Gastrocnemius medialis (tissue), 4 donors: ENCODE results near the gene MTMR8. TPM values are rescaled to one million over a fixed set of nuclear protein-coding genes. Genes with fewer than 3 reads are reported as not detected.
"Not testable (repeated sequence)": the region's sequence is repeated elsewhere in the genome, so short reads cannot be mapped to it uniquely, and the experiment has no call there.

Source experiments
- ATAC-seq, 2 donors: fragments of 150-250 bp; one replicate each; pipeline ENCODE4 v1.9.1; 2016
- DNase-seq, 2 donors: peaks; one replicate each; pipeline ENCODE4 v3.0.0-alpha.2; 2019
- H3K27ac ChIP-seq, 4 donors: fragments of 200-600 bp; sonication (generic); 1 replicate in 1 of 4; 2 replicates in 3 of 4; pipeline ENCODE4 v1.5.1; 2016 to 2018; ENCODE audit warnings: mild to moderate bottlenecking in 2 of 4, moderate library complexity in 1 of 4
- H3K27me3 ChIP-seq, 3 donors: fragments of 200-600 bp; sonication (generic) in 2 of 3; 1 replicate in 1 of 3; 2 replicates in 2 of 3; pipeline versions ENCODE4 v1.5.1 to v1.6.0; 2016 to 2019; ENCODE audit warnings: mild to moderate bottlenecking in 1 of 3, moderate library complexity in 1 of 3
- H3K36me3 ChIP-seq, 2 donors: fragments of 200-600 bp; sonication (generic) in 1 of 2; one replicate each; pipeline ENCODE4 v1.5.1; 2017 to 2018
- H3K4me1 ChIP-seq, 2 donors: fragments of 200-600 bp; sonication (generic) in 1 of 2; one replicate each; pipeline ENCODE4 v1.5.1; 2016 to 2017; ENCODE audit warnings: mild to moderate bottlenecking in 2 of 2
- H3K4me3 ChIP-seq, 4 donors: fragments of 200-600 bp; sonication (generic) in 3 of 4; 1 replicate in 1 of 4; 2 replicates in 3 of 4; pipeline ENCODE4 v1.5.1; 2016 to 2019; ENCODE audit warnings: mild to moderate bottlenecking in 2 of 4
- H3K9me3 ChIP-seq, 3 donors: fragments of 200-600 bp; sonication (generic) in 2 of 3; 1 replicate in 1 of 3; 2 replicates in 2 of 3; pipeline ENCODE4 v1.5.1; 2016 to 2019
- POLR2A ChIP-seq, 2 donors: fragments of 450-650 bp; IDR thresholded peaks; one replicate each; pipeline ENCODE4 v1.6.1; 2017; ENCODE audit warnings: antibody characterized with exemption in 2 of 2, mild to moderate bottlenecking in 2 of 2, moderate library complexity in 2 of 2
- in situ Hi-C, 4 donors: fragments of 200-750 bp; cut with MboI; loops; one replicate each; pipeline versions ENCODE4 v1.15.0 to v1.8.0; 2017; ENCODE audit warnings: low sequenced_read_pairs in 4 of 4
- intact Hi-C: fragments of 100-400 bp; cut with DNase I; formaldehyde crosslinking; loops from one replicate; pipeline ENCODE4 v1.15.1; 2023; ENCODE audit warnings: low total_unique reads
- total RNA-seq, 4 donors: library from RNA; depleted of rRNA; stranded (reverse); fragments of >200 nt; gene quantifications; one replicate each; pipeline versions ENCODE4 v1.1.0 to v1.2.3, GENCODE V29; 2016
- TF ChIP-seq, protein P1 (sequence below), 5 experiments: fragments of 450-650 bp in 3 of 5; fragments of 200-600 bp in 2 of 5; sonication (generic) in 2 of 5; IDR thresholded peaks in 4 of 5; conservative IDR thresholded peaks in 1 of 5; 1 replicate in 4 of 5; 2 replicates in 1 of 5; pipeline ENCODE4 v1.5.1; 2016 to 2019; ENCODE audit warnings: antibody characterized with exemption in 5 of 5, mild to moderate bottlenecking in 3 of 5, moderate library complexity in 3 of 5

MTMR8 gene
- total RNA-seq, 4 donors from 2014 or later = 0.46 to 1.1 (median 0.92) TPM

DNA sequence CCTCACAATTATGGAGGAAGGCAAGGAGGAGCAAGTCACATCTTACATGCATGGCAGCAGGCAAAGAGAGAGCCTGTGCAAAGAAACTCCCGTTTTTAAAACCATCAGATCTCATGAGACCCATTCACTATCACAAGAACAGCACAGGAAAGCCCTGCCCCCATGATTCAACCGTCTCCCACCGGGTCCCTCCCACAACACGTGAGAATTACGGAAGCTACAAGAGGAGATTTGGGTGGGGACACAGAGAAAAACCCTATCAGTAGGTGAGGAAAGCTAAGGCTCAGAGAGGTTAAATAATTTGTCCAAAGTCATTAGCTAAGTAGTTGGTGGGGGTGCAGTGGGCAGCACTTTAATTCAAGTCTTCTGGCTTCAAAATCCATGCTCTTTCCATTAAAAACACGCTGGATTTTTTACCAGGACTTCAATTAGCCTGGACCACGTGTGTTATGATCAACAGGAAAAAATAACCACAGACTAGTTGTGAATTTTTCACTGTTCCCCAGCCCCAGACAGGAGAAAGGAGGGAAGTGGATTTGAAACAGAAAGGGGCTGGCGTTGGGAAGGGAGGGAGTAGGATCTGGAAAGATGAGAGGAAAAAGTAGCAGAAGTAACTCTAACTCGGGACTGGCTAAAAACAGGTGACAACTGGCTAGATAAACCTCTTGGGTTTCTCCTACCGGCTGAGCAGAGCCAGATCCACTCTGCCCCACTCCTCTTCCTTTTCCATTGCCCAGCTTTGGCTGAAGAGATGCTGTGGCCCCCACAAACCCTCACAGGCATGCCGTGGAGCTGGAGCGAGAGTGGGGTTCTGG is 986 bp downstream of the MTMR8 start:
- ATAC-seq (peak in 1 of 2 donors; percentile 18), DNase-seq (no peak)
- no peaks in the 10 kb centered on the region for H3K4me1 ChIP-seq
- H3K4me3 ChIP-seq = peak overlapping the region; percentile 48 to 62 (median 58)
- in situ Hi-C loops (no loop called here), intact Hi-C loops (loop anchor here (10.0 kb wide), 1 partner anchor 189 kb away; the partner anchor contains the start of gene AMER1)
- TF ChIP-seq, protein P1, sequence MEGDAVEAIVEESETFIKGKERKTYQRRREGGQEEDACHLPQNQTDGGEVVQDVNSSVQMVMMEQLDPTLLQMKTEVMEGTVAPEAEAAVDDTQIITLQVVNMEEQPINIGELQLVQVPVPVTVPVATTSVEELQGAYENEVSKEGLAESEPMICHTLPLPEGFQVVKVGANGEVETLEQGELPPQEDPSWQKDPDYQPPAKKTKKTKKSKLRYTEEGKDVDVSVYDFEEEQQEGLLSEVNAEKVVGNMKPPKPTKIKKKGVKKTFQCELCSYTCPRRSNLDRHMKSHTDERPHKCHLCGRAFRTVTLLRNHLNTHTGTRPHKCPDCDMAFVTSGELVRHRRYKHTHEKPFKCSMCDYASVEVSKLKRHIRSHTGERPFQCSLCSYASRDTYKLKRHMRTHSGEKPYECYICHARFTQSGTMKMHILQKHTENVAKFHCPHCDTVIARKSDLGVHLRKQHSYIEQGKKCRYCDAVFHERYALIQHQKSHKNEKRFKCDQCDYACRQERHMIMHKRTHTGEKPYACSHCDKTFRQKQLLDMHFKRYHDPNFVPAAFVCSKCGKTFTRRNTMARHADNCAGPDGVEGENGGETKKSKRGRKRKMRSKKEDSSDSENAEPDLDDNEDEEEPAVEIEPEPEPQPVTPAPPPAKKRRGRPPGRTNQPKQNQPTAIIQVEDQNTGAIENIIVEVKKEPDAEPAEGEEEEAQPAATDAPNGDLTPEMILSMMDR (IDR thresholded peaks at IDR 0.05 in 4 of 5, conservative IDR thresholded peaks at IDR 0.05 in 1 of 5) = no peak
- TF ChIP-seq POLR2A (IDR thresholded peaks at IDR 0.05) = no peak
- H3K36me3 ChIP-seq = no peaks in the 10 kb centered on the region
- H3K9me3 ChIP-seq = no peaks in the 10 kb centered on the region
- H3K27ac ChIP-seq = peak overlapping the region in 3 of 4 donors; percentile 5 to 33 (median 20)
- H3K27me3 ChIP-seq = no peaks in the 10 kb centered on the region

DNA sequence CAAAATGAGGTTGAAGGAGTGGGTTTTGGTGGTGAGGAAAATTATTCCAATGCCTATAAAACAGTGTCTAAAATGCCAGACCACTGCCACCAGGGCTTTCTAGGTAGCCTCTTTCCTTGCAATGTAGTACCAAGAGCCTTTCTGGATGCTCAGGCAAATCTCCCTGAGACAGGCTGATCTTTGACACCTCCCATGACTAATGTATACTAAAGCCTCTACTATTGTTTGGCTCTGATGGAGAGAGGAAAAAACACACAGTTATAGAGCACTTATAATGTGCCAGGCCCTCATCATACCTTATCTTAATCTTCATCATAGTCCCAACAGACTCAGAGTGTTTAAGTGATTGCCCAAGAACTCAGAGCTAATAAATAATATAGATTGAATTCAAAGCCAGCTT is 5.8 kb downstream of the MTMR8 start:
- in situ Hi-C loops (no loop called here), intact Hi-C loops (no loop called here)
- H3K9me3 ChIP-seq = no peaks in the 10 kb centered on the region
- DNase-seq (no peak), ATAC-seq (no peak)
- H3K4me1 ChIP-seq = no peaks in the 10 kb centered on the region
- TF ChIP-seq POLR2A (IDR thresholded peaks at IDR 0.05) = no peak
- no peak overlapping the region for H3K4me3 ChIP-seq
- H3K36me3 ChIP-seq = no peaks in the 10 kb centered on the region
- H3K27me3 ChIP-seq = no peaks in the 10 kb centered on the region
- no peak overlapping the region for H3K27ac ChIP-seq

DNA sequence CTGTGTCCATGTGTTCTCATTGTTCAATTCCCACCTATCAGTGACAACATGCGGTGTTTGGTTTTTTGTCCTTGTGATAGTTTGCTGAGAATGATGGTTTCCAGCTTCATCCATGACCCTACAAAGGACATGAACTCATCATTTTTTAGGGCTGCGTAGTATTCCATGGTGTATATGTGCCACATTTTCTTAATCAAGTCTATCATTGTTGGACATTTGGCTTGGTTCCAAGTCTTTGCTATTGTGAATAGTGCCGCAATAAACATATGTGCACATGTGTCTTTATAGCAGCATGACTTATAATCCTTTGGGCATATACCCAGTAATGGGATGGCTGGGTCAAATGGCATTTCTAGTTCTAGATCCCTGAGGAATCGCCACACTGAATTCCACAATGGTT is 14.5 kb downstream of the MTMR8 start:
- intact Hi-C loops, H3K4me1 ChIP-seq, ATAC-seq, H3K9me3 ChIP-seq, in situ Hi-C loops, DNase-seq, H3K27ac ChIP-seq, H3K4me3 ChIP-seq, H3K36me3 ChIP-seq, H3K27me3 ChIP-seq: not testable (repeated sequence)

DNA sequence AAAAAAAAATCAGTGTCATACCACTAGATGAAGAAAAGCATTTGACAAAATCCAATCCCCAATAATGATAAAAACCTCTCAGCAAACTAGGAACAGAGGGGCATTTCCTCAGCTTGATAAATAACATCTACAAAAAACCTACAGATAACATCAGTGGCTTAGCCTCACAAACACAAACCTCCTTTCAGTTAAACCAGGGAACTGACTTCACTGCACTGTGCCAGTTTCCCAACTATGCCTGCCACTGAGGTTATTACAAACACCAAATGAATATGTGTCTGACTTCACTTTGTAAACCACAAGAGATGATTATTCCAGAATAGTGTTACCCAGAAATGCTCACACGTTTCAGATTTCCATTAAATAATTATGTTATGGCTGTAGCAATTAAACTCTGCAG is 15.3 kb downstream of the MTMR8 start:
- DNase-seq (no peak), ATAC-seq (no peak)
- Histone ChIP-seq H3K27ac (no peak overlapping the region), H3K27me3 (no peaks in the 10 kb centered on the region), H3K36me3 (no peaks in the 10 kb centered on the region), H3K9me3 (no peaks in the 10 kb centered on the region), H3K4me3 (no peak overlapping the region), H3K4me1 (no peaks in the 10 kb centered on the region)
- in situ Hi-C loops (no loop called here), intact Hi-C loops (no loop called here)
- TF ChIP-seq, protein P1 (IDR thresholded peaks at IDR 0.05 in 4 of 5, conservative IDR thresholded peaks at IDR 0.05 in 1 of 5) = no peak
- no peak for TF ChIP-seq POLR2A (IDR thresholded peaks at IDR 0.05)

DNA sequence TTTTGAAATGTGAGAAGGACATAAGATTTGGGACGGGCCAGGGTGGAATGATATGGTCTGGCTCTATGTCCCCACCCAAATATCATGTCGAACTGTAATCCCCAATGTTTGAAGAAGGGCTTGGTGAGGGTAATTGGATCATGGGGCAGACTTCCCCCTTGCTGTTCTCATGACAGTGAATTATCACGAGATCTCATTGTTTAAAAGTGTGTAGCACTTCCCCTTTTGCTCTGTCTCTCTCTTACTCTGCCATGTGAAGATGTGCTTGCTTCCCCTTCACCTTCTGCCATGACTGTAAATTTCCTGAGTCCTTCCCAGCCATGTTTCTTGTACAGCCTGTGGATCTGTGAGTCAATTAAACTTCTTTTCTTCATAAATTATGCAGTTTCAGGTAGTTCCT is 17.5 kb downstream of the MTMR8 start:
- H3K4me1 ChIP-seq = no peaks in the 10 kb centered on the region
- H3K36me3 ChIP-seq = no peaks in the 10 kb centered on the region
- ATAC-seq (no peak), DNase-seq (no peak)
- H3K9me3 ChIP-seq = no peaks in the 10 kb centered on the region
- no peak overlapping the region for H3K4me3 ChIP-seq
- no peak overlapping the region for H3K27ac ChIP-seq
- TF ChIP-seq, protein P1 (IDR thresholded peaks at IDR 0.05 in 4 of 5, conservative IDR thresholded peaks at IDR 0.05 in 1 of 5) = no peak
- TF ChIP-seq POLR2A (IDR thresholded peaks at IDR 0.05) = no peak
- in situ Hi-C loops (no loop called here), intact Hi-C loops (no loop called here)
- H3K27me3 ChIP-seq = no peaks in the 10 kb centered on the region
